ENCODE data around the gene PLA2G5. TPM values are rescaled to one million over a fixed set of nuclear protein-coding genes. Genes with fewer than 3 reads are reported as not detected.

PLA2G5 gene
- total and polyA plus RNA-seq, 7 experiments from 2014 or later = not detected

DNA sequence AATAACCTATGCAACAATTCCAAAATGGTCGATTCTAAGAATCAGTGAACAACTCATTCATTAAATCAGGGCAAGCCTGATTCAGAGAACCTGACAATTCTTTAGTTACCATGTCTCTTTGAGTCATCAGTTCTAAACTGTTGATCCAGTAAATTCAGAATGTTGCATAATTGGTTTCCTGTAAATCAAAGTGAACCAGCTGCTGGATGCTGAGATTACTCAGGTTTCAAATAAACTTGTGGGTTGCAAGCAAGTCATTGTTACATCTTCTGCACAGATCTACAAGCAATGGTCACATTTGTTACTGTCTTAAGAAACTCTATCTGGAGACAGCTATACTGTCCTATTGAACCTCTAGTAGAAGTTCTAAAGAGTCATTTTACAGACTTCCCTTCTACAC lies 32.9 kb downstream of the PLA2G5 start:
- no peak overlapping the region for H3K4me3 ChIP-seq (ENCODE audit: low read length)
- ChIA-PET POLR2A (no interaction called here), CTCF (interaction anchor here (0.6 kb wide), 1 partner anchor 114 kb away, joined by 4 read pairs; no protein-coding TSS in a partner anchor)
- Mint-ChIP-seq H3K4me1 (peaks cover 0 to 6% (median 0%) of the 10 kb centered on the region in 7 donors), H3K27ac (no peak overlapping the region), H3K36me3 (no peaks in the 10 kb centered on the region), H3K4me3 (no peak overlapping the region), H3K9me3 (no peaks in the 10 kb centered on the region), H3K27me3 (peaks cover 0 to 8% (median 0%) of the 10 kb centered on the region in 5 donors)
- no peaks in the 10 kb centered on the region for H3K36me3 ChIP-seq (ENCODE audit: control insufficient read depth in 2 of 3, insufficient read depth in 3 of 3, low read length in 3 of 3)
- intact Hi-C loops (cut with micrococcal nuclease) = no loop called here
- H3K9me3 ChIP-seq (ENCODE audit: control insufficient read depth in 2 of 3, low read length in 3 of 3) = no peaks in the 10 kb centered on the region
- DNase-seq = no peak
- no peak overlapping the region for H3K27ac ChIP-seq (ENCODE audit: low read depth, low read length)
- H3K27me3 ChIP-seq (ENCODE audit: control insufficient read depth in 2 of 2, insufficient read depth in 2 of 2, low read length in 2 of 2) = peaks cover 0 to 3% of the 10 kb centered on the region in 2 donors
- ATAC-seq = no peak
- no peaks in the 10 kb centered on the region for H3K4me1 ChIP-seq (ENCODE audit: control insufficient read depth in 2 of 2, insufficient read depth in 2 of 2, low read length in 2 of 2)

DNA sequence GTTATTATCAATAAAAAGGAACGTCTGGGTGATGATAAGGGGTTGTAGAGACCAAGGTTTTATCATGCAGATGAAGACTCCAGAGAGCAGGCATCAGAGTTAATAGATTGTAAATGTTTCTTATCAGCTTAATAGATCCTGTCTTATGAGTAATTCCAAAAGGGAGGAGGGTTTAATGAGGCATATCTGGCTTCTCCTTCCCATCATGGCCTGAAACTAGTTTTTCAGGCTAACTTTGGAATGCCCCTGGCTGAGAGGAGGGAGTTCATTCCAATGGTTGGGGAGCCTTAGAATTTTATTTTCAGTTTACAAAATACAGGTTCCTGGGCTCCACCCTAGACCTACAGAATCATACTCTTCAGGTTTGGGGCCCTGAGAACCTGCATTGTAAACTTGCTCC lies 35.9 kb downstream of the PLA2G5 start:
- Histone ChIP-seq H3K9me3 (ENCODE audit: control insufficient read depth in 2 of 3, low read length in 3 of 3) (no peaks in the 10 kb centered on the region), H3K36me3 (ENCODE audit: control insufficient read depth in 2 of 3, insufficient read depth in 3 of 3, low read length in 3 of 3) (no peaks in the 10 kb centered on the region), H3K27ac (ENCODE audit: low read depth, low read length) (no peak overlapping the region), H3K27me3 (ENCODE audit: control insufficient read depth in 2 of 2, insufficient read depth in 2 of 2, low read length in 2 of 2) (peaks cover 0 to 3% of the 10 kb centered on the region in 2 donors), H3K4me1 (ENCODE audit: control insufficient read depth in 2 of 2, insufficient read depth in 2 of 2, low read length in 2 of 2) (no peaks in the 10 kb centered on the region), H3K4me3 (ENCODE audit: low read length) (no peak overlapping the region)
- Mint-ChIP-seq H3K27me3 (peaks cover 0 to 13% (median 4%) of the 10 kb centered on the region in 5 donors), H3K4me1 (peaks cover 0 to 6% (median 0%) of the 10 kb centered on the region in 7 donors), H3K36me3 (no peaks in the 10 kb centered on the region), H3K27ac (no peak overlapping the region), H3K4me3 (no peak overlapping the region), H3K9me3 (no peaks in the 10 kb centered on the region)
- ATAC-seq = no peak
- no peak for DNase-seq
- POLR2A ChIA-PET = no interaction called here
- intact Hi-C loops (cut with micrococcal nuclease) = no loop called here
- CTCF ChIA-PET = no interaction called here

DNA sequence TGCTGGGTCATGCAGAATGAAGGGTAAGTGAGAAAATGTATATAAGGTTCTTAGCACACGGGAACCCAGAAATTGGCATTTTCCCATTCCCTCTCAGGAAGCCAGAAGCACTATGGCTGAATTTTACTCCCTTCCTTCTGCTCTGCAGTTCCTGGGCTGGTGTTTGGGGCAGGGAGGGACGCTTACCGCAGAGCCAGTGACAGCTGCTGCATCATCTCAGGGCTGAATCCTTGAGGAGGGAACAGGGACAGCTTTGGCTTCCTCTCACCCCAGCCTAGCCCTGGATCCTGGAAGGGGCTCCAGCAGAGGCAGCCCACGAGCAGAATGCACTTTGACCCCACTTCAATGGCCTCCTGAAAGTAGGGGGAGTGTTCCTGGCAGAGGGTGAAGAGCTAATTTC lies 37.4 kb downstream of the PLA2G5 start:
- no peak overlapping the region for H3K27ac Mint-ChIP-seq
- intact Hi-C loops (cut with micrococcal nuclease) = no loop called here
- no peak for DNase-seq
- H3K4me1 Mint-ChIP-seq = peaks cover 0 to 6% (median 0%) of the 10 kb centered on the region in 7 donors
- no peaks in the 10 kb centered on the region for H3K9me3 ChIP-seq (ENCODE audit: control insufficient read depth in 2 of 3, low read length in 3 of 3)
- ChIA-PET POLR2A (no interaction called here), CTCF (no interaction called here)
- H3K36me3 Mint-ChIP-seq = no peaks in the 10 kb centered on the region
- H3K27me3 Mint-ChIP-seq = peaks cover 0 to 13% (median 8%) of the 10 kb centered on the region in 5 donors
- no peak overlapping the region for H3K4me3 Mint-ChIP-seq
- no peak overlapping the region for H3K4me3 ChIP-seq (ENCODE audit: low read length)
- peaks cover 0 to 3% of the 10 kb centered on the region in 2 donors for H3K27me3 ChIP-seq (ENCODE audit: control insufficient read depth in 2 of 2, insufficient read depth in 2 of 2, low read length in 2 of 2)
- no peaks in the 10 kb centered on the region for H3K4me1 ChIP-seq (ENCODE audit: control insufficient read depth in 2 of 2, insufficient read depth in 2 of 2, low read length in 2 of 2)
- H3K36me3 ChIP-seq (ENCODE audit: control insufficient read depth in 2 of 3, insufficient read depth in 3 of 3, low read length in 3 of 3) = no peaks in the 10 kb centered on the region
- H3K9me3 Mint-ChIP-seq = no peaks in the 10 kb centered on the region
- H3K27ac ChIP-seq (ENCODE audit: low read depth, low read length) = no peak overlapping the region
- ATAC-seq = no peak

GRCh38 chr1:20107796-20108195 lies 37.8 kb downstream of the PLA2G5 start:
- peaks cover 0 to 13% (median 8%) of the 10 kb centered on the region in 5 donors for H3K27me3 Mint-ChIP-seq
- H3K36me3 Mint-ChIP-seq = no peaks in the 10 kb centered on the region
- Histone ChIP-seq H3K27ac (ENCODE audit: low read depth, low read length) (no peak overlapping the region), H3K27me3 (ENCODE audit: control insufficient read depth in 2 of 2, insufficient read depth in 2 of 2, low read length in 2 of 2) (peaks cover 0 to 3% of the 10 kb centered on the region in 2 donors), H3K9me3 (ENCODE audit: control insufficient read depth in 2 of 3, low read length in 3 of 3) (no peaks in the 10 kb centered on the region), H3K4me1 (ENCODE audit: control insufficient read depth in 2 of 2, insufficient read depth in 2 of 2, low read length in 2 of 2) (no peaks in the 10 kb centered on the region), H3K36me3 (ENCODE audit: control insufficient read depth in 2 of 3, insufficient read depth in 3 of 3, low read length in 3 of 3) (no peaks in the 10 kb centered on the region), H3K4me3 (ENCODE audit: low read length) (no peak overlapping the region)
- no peak overlapping the region for H3K4me3 Mint-ChIP-seq
- DNase-seq (no peak), ATAC-seq (no peak)
- CTCF ChIA-PET = no interaction called here
- H3K4me1 Mint-ChIP-seq = peaks cover 0 to 4% (median 0%) of the 10 kb centered on the region in 7 donors
- POLR2A ChIA-PET = no interaction called here
- no peaks in the 10 kb centered on the region for H3K9me3 Mint-ChIP-seq
- intact Hi-C loops (cut with micrococcal nuclease) = no loop called here
- no peak overlapping the region for H3K27ac Mint-ChIP-seq

DNA sequence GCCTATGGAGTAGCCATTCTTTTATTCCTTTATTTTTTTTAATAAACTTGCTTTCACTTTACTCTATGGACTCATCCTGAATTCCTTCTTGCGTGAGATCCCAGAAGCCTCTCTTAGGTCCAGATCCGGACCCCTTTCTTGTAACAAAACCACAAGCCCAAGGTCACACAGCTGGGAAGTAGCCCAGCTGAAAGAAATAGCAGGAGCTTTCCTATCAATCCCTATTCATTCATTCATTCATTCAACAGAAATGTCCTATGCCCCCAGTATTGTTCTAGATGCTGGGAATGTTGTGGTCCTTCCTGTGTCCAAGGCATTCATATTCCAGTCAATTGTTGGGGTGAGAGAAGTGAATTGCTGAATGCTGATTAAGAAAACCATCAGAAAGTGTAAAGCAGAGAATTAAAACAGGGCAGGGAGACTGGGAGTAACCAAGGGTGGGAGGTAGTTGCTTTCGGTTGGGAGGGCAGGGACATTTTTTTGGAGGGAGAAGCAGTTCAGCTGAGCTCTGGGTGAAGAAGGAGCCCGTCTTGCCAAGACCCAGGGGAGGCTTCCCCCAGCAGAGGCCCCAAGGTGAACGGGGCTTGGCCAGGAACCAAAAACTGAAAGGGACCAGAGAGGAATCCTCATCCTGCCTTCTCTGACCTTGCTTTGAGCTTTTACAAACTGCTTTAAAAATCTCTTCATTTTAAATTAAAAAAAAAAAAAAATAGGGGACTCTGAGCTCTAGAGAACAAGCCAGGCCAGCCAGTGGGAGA lies 38.6 kb downstream of the PLA2G5 start:
- ATAC-seq (no peak), DNase-seq (no peak)
- H3K27ac Mint-ChIP-seq = no peak overlapping the region
- ChIA-PET POLR2A (no interaction called here), CTCF (no interaction called here)
- Histone ChIP-seq H3K4me1 (ENCODE audit: control insufficient read depth in 2 of 2, insufficient read depth in 2 of 2, low read length in 2 of 2) (no peaks in the 10 kb centered on the region), H3K27me3 (ENCODE audit: control insufficient read depth in 2 of 2, insufficient read depth in 2 of 2, low read length in 2 of 2) (peaks cover 0 to 3% of the 10 kb centered on the region in 2 donors), H3K9me3 (ENCODE audit: control insufficient read depth in 2 of 3, low read length in 3 of 3) (no peaks in the 10 kb centered on the region), H3K27ac (ENCODE audit: low read depth, low read length) (no peak overlapping the region), H3K4me3 (ENCODE audit: low read length) (no peak overlapping the region), H3K36me3 (ENCODE audit: control insufficient read depth in 2 of 3, insufficient read depth in 3 of 3, low read length in 3 of 3) (no peaks in the 10 kb centered on the region)
- intact Hi-C loops (cut with micrococcal nuclease) = no loop called here
- peaks cover 0 to 18% (median 8%) of the 10 kb centered on the region in 5 donors for H3K27me3 Mint-ChIP-seq
- H3K9me3 Mint-ChIP-seq = no peaks in the 10 kb centered on the region
- H3K4me1 Mint-ChIP-seq = no peaks in the 10 kb centered on the region
- H3K36me3 Mint-ChIP-seq = no peaks in the 10 kb centered on the region
- no peak overlapping the region for H3K4me3 Mint-ChIP-seq

DNA sequence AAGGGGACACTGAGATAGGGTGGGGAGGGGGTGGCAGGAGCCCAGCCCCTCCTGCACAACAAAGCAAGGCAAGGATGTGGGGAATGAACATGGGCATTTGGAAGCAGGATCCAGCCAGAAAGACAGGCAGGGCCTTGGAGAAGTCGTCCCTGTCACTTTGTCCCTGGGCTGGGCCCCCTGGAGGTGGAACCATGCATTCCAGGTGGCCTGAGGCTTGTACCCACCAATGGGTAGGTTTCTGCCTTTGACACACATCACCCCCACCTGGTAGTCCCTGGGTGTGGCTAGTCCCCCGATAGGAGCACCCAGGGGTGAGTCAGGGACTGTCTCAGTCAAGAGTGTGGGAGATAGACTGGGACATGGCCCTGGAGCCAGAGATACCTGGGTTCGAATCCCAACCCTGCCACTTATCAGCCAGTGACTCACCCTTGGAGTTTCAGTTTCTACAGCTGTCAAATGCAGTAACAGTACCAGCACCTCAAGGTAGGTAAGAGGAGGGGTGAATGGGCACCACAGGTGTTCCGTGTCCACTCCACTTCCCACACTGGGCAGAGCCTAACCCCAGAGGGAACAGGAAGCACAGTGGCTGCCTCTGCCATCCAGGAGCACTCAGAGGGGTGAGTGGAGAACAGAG lies 39.3 kb downstream of the PLA2G5 start:
- no peak overlapping the region for H3K27ac ChIP-seq (ENCODE audit: low read depth, low read length)
- intact Hi-C loops (cut with micrococcal nuclease) = no loop called here
- H3K4me3 ChIP-seq (ENCODE audit: low read length) = no peak overlapping the region
- CTCF ChIA-PET = no interaction called here
- peaks cover 0 to 3% of the 10 kb centered on the region in 2 donors for H3K27me3 ChIP-seq (ENCODE audit: control insufficient read depth in 2 of 2, insufficient read depth in 2 of 2, low read length in 2 of 2)
- no peak overlapping the region for H3K4me3 Mint-ChIP-seq
- H3K36me3 ChIP-seq (ENCODE audit: control insufficient read depth in 2 of 3, insufficient read depth in 3 of 3, low read length in 3 of 3) = no peaks in the 10 kb centered on the region
- H3K36me3 Mint-ChIP-seq = no peaks in the 10 kb centered on the region
- H3K4me1 ChIP-seq (ENCODE audit: control insufficient read depth in 2 of 2, insufficient read depth in 2 of 2, low read length in 2 of 2) = no peaks in the 10 kb centered on the region
- H3K27me3 Mint-ChIP-seq = peaks cover 0 to 25% (median 9%) of the 10 kb centered on the region in 5 donors
- no peaks in the 10 kb centered on the region for H3K9me3 ChIP-seq (ENCODE audit: control insufficient read depth in 2 of 3, low read length in 3 of 3)
- POLR2A ChIA-PET = no interaction called here
- H3K27ac Mint-ChIP-seq = no peak overlapping the region
- H3K9me3 Mint-ChIP-seq = no peaks in the 10 kb centered on the region
- no peak for DNase-seq
- ATAC-seq = no peak
- H3K4me1 Mint-ChIP-seq = peaks cover 0 to under 1% (median 0%) of the 10 kb centered on the region in 7 donors

DNA sequence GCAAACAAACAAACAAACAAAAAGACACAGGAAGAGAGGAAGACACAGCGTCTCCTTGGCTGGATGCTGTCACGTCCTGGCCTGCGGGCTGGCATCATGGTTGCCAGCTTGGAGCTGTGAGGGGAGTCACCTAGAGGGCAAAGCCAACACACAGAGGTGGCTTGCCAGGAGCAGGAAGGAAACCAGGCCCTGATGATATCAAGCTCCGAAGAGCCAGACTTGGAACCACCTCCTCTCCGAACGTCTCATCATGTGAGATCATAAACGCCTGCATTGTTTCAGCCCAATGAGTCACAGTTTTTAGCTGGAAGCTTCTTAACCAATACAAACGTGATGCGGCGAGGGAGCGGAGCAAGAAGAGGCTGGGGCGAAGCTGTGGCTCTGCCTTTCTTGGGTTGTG lies 40.7 kb downstream of the PLA2G5 start:
- POLR2A ChIA-PET = no interaction called here
- Histone ChIP-seq H3K4me1 (ENCODE audit: control insufficient read depth in 2 of 2, insufficient read depth in 2 of 2, low read length in 2 of 2) (no peaks in the 10 kb centered on the region), H3K4me3 (ENCODE audit: low read length) (no peak overlapping the region), H3K36me3 (ENCODE audit: control insufficient read depth in 2 of 3, insufficient read depth in 3 of 3, low read length in 3 of 3) (no peaks in the 10 kb centered on the region), H3K27me3 (ENCODE audit: control insufficient read depth in 2 of 2, insufficient read depth in 2 of 2, low read length in 2 of 2) (peaks cover 0 to 2% of the 10 kb centered on the region in 2 donors), H3K9me3 (ENCODE audit: control insufficient read depth in 2 of 3, low read length in 3 of 3) (no peaks in the 10 kb centered on the region), H3K27ac (ENCODE audit: low read depth, low read length) (no peak overlapping the region)
- ATAC-seq (no peak), DNase-seq (no peak)
- Mint-ChIP-seq H3K36me3 (no peaks in the 10 kb centered on the region), H3K9me3 (no peaks in the 10 kb centered on the region), H3K4me3 (no peak overlapping the region), H3K27ac (no peak overlapping the region), H3K27me3 (peaks cover under 1 to 39% (median 10%) of the 10 kb centered on the region in 5 donors), H3K4me1 (peaks cover 0 to 2% (median 0%) of the 10 kb centered on the region in 7 donors)
- intact Hi-C loops (cut with micrococcal nuclease) = no loop called here
- CTCF ChIA-PET = no interaction called here
